GM10266 (cell line): ENCODE data around the gene S1PR3.

Experiments
- DNase-seq: peaks from one replicate; pipeline ENCODE4 v3.0.0; 2012; ENCODE audit errors: extremely low spot score
- TF ChIP-seq, protein P1 (sequence below): IDR thresholded peaks from 2 replicates; pipeline ENCODE4 v1.5.1; 2012; ENCODE audit warnings: mild to moderate bottlenecking, low read depth; ENCODE audit not compliant: control insufficient read depth, insufficient read depth; ENCODE audit errors: missing control alignments

The S1PR3 gene

DNA sequence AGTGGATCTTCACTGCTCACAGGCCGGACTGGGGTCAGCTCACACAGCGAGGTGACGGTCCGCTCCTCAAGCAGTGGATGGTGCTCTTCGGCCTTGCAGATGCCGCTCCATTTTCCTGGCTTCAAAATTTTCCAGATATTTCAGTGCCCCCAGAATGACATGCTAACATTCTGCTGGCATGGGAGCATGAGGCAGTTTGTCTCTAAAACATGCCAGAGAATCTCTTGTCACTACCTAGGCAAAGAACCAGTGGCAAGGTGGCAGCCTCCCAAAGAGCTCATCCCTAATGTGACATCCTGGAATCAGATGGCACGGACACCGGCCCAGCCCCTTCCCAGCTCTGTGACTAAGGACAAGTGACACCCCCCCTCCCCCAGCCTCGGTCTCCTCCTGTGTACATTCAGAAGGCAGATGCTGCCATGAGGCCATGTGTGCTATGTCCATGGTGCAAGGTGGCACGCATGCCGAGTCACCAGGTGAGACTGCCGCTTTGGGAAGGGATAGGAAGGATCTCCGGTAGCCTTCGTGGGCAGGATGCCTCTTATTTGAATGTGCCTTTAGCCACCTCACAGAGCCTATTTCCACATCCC is 2.7 kb downstream of the S1PR3 start:
- no peak for DNase-seq
- TF ChIP-seq, protein P1, sequence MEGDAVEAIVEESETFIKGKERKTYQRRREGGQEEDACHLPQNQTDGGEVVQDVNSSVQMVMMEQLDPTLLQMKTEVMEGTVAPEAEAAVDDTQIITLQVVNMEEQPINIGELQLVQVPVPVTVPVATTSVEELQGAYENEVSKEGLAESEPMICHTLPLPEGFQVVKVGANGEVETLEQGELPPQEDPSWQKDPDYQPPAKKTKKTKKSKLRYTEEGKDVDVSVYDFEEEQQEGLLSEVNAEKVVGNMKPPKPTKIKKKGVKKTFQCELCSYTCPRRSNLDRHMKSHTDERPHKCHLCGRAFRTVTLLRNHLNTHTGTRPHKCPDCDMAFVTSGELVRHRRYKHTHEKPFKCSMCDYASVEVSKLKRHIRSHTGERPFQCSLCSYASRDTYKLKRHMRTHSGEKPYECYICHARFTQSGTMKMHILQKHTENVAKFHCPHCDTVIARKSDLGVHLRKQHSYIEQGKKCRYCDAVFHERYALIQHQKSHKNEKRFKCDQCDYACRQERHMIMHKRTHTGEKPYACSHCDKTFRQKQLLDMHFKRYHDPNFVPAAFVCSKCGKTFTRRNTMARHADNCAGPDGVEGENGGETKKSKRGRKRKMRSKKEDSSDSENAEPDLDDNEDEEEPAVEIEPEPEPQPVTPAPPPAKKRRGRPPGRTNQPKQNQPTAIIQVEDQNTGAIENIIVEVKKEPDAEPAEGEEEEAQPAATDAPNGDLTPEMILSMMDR = no peak

DNA sequence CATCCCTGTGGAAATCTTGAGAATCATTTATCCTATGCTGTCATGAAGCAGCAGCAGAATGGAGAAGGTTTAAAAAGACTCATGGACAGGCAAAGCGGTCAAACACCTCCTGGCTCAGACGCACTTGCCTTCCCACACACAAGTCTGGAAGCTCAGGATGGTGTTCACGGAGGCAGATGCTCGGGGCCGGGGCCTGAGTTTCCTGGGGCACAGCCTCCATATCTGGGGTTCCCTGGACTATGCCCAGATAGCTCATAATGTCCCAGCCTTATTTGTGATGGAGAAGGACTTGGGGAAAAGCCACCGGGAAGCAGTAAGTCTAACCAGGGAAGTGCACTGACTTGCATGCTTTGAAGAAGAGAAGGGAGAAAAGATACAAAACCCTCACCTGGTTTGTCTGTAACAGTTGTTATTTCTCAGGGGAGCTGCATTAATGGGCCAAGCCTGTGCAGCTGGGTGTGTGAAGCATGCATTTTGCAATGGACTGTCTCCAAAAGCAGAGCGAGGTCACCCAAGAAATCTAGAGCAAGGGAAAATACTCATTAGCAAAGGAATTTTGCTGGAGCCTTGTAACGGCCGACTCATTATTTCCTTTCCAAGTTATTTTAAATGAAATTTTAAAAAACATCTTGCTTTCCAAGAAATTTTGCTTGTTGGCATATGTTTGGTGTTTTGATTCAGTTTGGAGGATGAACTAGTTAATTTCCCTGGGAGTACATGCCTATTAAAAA is 3.4 kb downstream of the S1PR3 start:
- no peak for DNase-seq
- TF ChIP-seq, protein P1 = no peak

DNA sequence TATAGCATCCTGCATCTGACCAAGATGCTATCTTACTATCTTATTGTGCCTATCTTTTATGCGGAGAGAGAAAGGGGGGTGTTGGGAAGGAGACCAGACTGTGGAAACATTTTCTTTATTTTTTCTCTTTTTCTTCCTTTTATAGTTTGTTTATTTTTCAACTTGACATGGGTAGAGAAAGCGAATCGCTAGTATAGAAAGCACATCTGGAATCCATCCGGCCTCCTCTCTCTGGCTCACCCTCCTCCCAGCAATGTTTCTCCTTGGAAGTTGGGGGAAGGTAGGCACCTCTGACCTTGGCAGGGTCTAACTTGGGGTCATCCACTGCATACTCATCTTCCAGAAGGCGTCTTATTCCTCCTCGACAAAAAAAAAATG is 3.9 kb downstream of the S1PR3 start:
- no peak for DNase-seq
- TF ChIP-seq, protein P1 = no peak

DNA sequence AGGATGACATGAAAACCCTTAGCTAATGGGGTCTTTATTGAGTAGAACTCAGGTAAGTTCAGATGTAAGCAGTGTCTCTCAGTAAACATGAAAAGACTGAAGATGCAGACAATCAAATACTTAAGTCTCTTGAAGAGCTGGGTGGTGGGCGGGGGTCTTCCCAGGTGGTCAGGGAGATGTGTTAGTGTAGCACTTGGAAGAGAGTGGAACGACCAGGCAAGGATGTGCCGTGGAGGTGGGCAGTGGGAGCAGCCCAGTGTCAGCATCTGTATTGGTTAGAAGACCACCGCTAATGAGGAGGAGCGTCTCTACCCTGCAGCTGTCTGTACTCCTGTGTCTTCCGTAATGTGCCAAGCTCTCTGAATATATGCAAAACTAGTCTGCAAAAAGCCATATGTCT is 4.4 kb downstream of the S1PR3 start:
- no peak for DNase-seq
- TF ChIP-seq, protein P1 = no peak

DNA sequence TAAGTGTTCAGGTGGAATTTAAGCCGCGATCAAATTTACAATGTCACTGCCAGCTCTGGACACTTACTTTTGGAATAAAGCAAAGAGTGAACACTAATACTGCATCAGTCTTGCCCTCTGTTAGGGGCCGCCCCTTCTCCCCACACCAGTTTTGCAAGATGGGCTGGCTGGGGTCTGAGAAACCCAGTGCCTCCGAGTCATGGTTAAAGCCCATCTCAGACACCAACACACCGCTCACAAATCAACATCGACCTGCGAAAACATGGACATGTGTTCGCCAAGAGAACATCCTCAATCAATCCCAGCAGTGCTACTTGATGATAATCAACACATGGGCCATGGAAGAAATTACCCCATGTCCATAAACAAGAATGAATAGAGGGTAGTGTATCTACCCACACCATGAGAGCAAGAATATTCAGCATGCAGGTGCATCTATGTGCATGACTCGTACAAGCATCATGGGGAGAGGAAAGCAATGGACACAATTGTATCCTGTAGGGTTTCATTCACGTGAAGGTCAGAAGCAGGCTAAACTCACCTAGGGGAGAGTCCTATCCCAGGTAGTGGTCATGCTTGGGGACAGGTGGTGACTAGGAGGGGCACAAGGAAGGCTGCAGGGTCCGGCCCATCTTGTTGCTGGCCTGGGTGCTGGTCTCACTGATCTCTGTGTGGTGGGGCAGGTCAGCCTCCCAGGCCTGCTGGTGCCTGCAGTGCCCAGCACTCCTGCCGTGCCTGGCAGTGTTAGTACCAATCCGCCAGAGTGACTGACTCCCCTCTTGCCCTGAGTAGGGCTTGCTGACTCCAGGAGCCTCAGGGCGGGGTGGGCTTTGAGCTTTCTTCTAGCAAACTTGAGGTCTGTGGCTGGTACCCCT is 5.0 kb downstream of the S1PR3 start:
- DNase-seq = no peak
- TF ChIP-seq, protein P1 = no peak

DNA sequence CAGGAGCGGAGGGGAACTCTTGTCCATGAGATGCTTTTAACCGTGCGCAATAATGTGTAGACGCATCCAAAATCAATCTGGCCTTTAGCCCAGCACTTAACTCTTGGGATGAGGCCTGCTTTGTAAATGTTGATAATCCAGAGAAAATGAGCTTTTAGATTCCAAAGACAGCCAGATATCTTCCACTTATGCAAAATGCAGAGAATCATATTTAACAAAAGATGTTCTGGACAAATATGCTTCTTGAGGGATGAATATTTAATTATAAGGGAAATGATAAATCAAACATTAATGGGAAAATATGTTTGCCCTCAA is 5.6 kb downstream of the S1PR3 start:
- DNase-seq = no peak
- TF ChIP-seq, protein P1 = no peak

DNA sequence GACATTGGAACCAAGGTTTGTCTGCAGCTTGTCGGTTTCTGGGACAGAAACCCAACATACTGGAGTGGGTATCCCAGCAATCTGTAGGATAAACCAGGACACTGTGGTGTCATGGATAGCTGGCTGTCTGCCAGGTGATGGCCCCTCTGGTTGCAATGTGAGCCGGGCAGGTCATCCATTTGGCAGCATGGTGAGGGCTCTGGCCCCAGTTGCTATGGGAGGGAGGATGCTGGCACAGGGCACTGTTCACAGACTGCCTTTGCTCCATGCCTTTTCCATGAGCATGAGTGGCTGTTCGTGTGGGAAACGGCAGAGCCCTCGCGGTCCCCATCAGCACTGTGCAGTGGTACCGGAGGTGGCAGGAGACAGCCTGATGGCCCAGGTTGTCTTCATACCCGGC is 6.4 kb downstream of the S1PR3 start:
- TF ChIP-seq, protein P1 = no peak
- no peak for DNase-seq
